GM12892 (cell line): ENCODE results near the gene PTPN4.

Experiments
- DNase-seq: peaks from one replicate; pipeline ENCODE4 v3.0.0; 2011; ENCODE audit not compliant: insufficient read length
- FAIRE-seq: peaks from 2 replicates; lab custom pipeline; 2011; peaks lifted over from hg19 to GRCh38; lab: Jason Lieb, UNC
- POLR2A ChIP-seq: IDR thresholded peaks from 2 replicates; pipeline ENCODE4 v1.6.1; 2011; ENCODE audit warnings: low read depth, low read length, control low read depth
- POLR2AphosphoS5 ChIP-seq: IDR thresholded peaks from 2 replicates; pipeline ENCODE4 v1.6.1; 2011; ENCODE audit warnings: low read depth, low read length, control low read depth
- TAF1 ChIP-seq: IDR thresholded peaks from 2 replicates; pipeline ENCODE4 v1.6.1; 2011; ENCODE audit warnings: low read depth, mild to moderate bottlenecking, control low read depth, low read length, borderline replicate concordance

PTPN4 gene

GRCh38 chr2:119735565-119735964 lies 24.2 kb upstream of the PTPN4 start:
- TF ChIP-seq POLR2A (no peak), TAF1 (no peak), POLR2AphosphoS5 (no peak)
- DNase-seq (no peak), FAIRE-seq (no peak)

GRCh38 chr2:119736021-119736420 lies 23.7 kb upstream of the PTPN4 start:
- FAIRE-seq (no peak), DNase-seq (no peak)
- TF ChIP-seq TAF1 (no peak), POLR2A (no peak), POLR2AphosphoS5 (no peak)

GRCh38 chr2:119739580-119740255 lies 20.0 kb upstream of the PTPN4 start:
- DNase-seq (no peak), FAIRE-seq (no peak)
- TF ChIP-seq POLR2A (no peak), POLR2AphosphoS5 (no peak), TAF1 (no peak)

GRCh38 chr2:119741001-119741400 lies 18.7 kb upstream of the PTPN4 start:
- DNase-seq, result no peak
- TF ChIP-seq POLR2A, result no peak
- TF ChIP-seq TAF1, result no peak
- no peak for FAIRE-seq

GRCh38 chr2:119741868-119742267 lies 17.9 kb upstream of the PTPN4 start:
- no peak for DNase-seq
- no peak for FAIRE-seq
- no peak for TF ChIP-seq TAF1
- TF ChIP-seq POLR2AphosphoS5, result no peak
- TF ChIP-seq POLR2A, result no peak

- TF ChIP-seq POLR2A, result no peak
- no peak for TF ChIP-seq POLR2AphosphoS5
- no peak for TF ChIP-seq TAF1
- DNase-seq, result no peak
- no peak for FAIRE-seq
Observed at GRCh38 chr2:119744335-119744939, 15.3 kb upstream of the PTPN4 start.

- FAIRE-seq, result no peak
Observed at GRCh38 chr2:119745566-119745965, 14.2 kb upstream of the PTPN4 start.

GRCh38 chr2:119746836-119747686 lies 12.7 kb upstream of the PTPN4 start:
- DNase-seq (no peak), FAIRE-seq (no peak)
- no peak for TF ChIP-seq POLR2A
- TF ChIP-seq POLR2AphosphoS5, result no peak
- no peak for TF ChIP-seq TAF1

More at GRCh38 chr2:119745566-119745965, 14.2 kb upstream of the PTPN4 start:
- no peak for TF ChIP-seq POLR2AphosphoS5
- TF ChIP-seq POLR2A, result no peak
- no peak for TF ChIP-seq TAF1
- no peak for DNase-seq

GRCh38 chr2:119748135-119748534 lies 11.6 kb upstream of the PTPN4 start:
- no peak for DNase-seq
- FAIRE-seq, result no peak
- TF ChIP-seq POLR2AphosphoS5 (no peak), TAF1 (no peak), POLR2A (no peak)

GRCh38 chr2:119749477-119750012 lies 10.2 kb upstream of the PTPN4 start:
- no peak for FAIRE-seq
- no peak for TF ChIP-seq TAF1
- no peak for TF ChIP-seq POLR2AphosphoS5
- TF ChIP-seq POLR2A, result no peak
- DNase-seq, result no peak

- TF ChIP-seq TAF1 (no peak), POLR2AphosphoS5 (no peak), POLR2A (no peak)
- FAIRE-seq (no peak), DNase-seq (no peak)
Observed at GRCh38 chr2:119751706-119752105, 8.0 kb upstream of the PTPN4 start.
